ENCODE results near the gene SYT5. TPM values are rescaled to one million over a fixed set of nuclear protein-coding genes. Genes with fewer than 3 reads are reported as not detected.

The SYT5 gene
- total and polyA plus RNA-seq, 2 of the 8 experiments (the other 6 are each of a cell fraction or from before 2014, with no cell fraction given) = 0.35 to 0.67 TPM

GRCh38 chr19:55153652-55154264 lies 26.3 kb downstream of the SYT5 start (continued):
- TF ChIP-seq CHD7 (IDR thresholded peaks at IDR 0.05; ENCODE audit: insufficient replicate concordance, low read length) (no peak), SIN3A (conservative IDR thresholded peaks at IDR 0.05 in 1 of 2, IDR thresholded peaks at IDR 0.05 in 1 of 2; ENCODE audit: low read depth in 1 of 2, low read length in 2 of 2) (no peak), RXRA (IDR thresholded peaks at IDR 0.05; ENCODE audit: insufficient read depth, low read depth, low read length) (no peak), TAF7 (optimal IDR thresholded peaks at IDR 0.05; ENCODE audit: borderline replicate concordance, low read depth, low read length) (no peak), POLR2AphosphoS5 (IDR thresholded peaks at IDR 0.05; ENCODE audit: low read depth, low read length) (no peak), MAFK (IDR thresholded peaks at IDR 0.05; ENCODE audit: low read depth, low read length) (no peak), POLR2A (IDR thresholded peaks at IDR 0.05; ENCODE audit: control extremely low read depth in 1 of 2, low read depth in 2 of 2, low read length in 2 of 2) (no peak), GABPA (IDR thresholded peaks at IDR 0.05; ENCODE audit: borderline replicate concordance, insufficient read depth, low read length) (no peak), RBBP5 (IDR thresholded peaks at IDR 0.05; ENCODE audit: borderline replicate concordance, low read depth, low read length) (no peak), KDM1A (IDR thresholded peaks at IDR 0.05; ENCODE audit: borderline replicate concordance, low read length) (no peak), EZH2 (IDR thresholded peaks at IDR 0.05; ENCODE audit: low read depth, low read length, severe bottlenecking) (no peak)

Data from H1 (cell line).